GM10847 (cell line): ENCODE data around the gene CAPZB.

Source experiments
- POLR2A ChIP-seq: IDR thresholded peaks from 2 replicates; pipeline ENCODE4 v1.6.1; 2011; ENCODE audit not compliant: insufficient read length; ENCODE audit errors: extremely low read depth

The CAPZB gene

DNA sequence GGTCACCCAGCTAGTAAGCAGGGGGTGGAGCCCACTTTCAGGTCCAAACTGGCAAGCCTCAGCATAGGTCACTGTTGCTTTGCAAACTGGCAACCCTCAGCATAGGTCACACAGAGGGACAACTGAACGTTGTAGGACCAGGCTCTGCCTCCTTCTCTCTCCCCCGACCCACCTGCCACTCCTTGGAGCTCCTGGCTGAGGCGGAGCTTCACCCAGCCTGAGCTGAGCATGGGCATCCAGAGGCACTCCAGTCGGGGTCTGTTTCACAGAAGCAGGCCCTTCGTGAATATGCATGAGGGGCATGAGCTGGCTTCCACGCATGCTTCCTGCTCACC is 24.2 kb downstream of the CAPZB start:
- TF ChIP-seq POLR2A, result no peak

DNA sequence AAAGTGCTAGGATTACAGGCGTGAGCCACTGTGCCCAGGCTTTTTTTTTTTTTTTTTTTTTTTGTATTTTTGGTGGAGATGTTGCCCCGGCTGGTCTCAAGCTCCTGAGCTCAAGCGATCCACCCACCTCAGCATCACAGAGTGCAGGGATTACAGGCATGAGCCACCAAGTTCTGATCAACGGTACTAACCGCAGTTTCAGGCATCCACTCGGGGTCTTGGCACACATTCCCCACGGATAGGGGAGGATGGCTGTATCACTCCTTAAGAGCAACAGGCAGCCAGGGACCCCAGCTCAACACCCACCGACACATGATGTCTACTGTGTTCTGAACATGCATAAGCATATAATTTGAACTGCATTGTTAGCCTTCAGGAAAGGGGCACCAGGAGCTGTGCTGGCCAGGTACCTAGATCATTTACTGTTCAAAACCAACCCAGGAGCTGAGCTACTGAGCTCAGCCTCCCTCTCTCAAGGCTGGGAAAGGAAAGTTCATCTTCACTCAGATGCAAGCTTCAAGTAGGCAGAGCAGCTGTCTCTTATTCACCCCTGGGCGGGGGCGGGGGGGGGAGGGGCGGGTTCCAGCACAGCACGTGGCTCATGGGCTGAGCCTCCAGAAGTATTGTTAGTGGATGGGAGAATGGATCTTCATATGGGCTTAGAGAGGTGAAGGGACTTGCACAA is 24.7 kb downstream of the CAPZB start:
- no peak for TF ChIP-seq POLR2A

DNA sequence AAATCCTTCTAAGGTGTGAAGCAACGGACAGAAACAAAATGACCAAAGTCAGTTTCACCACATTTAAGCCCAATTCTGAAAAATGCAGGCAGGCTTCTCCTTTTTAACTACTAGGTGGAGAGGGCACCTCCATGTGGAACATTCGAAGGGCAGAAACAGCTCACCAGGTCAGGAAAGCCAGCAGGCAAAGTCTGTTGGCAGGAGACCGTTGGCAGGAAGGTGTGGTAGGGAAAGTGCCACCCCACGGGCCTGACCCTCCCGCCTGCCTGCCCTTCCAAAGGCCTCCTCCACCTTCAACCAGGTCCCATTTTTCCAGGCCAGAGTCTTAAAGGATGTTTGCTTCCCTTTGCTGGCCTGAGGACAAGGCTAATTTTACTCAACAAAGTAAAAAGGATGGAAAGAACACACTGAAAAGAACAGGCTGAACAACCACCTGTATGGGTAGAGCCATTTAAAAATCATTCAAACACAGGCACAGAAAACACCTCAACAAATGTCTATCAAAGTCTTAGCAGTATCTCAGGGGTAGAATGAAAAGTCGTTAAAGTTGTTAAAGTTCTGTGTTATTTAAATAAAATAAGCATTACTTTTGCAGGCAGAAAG is 26.4 kb downstream of the CAPZB start:
- no peak for TF ChIP-seq POLR2A

DNA sequence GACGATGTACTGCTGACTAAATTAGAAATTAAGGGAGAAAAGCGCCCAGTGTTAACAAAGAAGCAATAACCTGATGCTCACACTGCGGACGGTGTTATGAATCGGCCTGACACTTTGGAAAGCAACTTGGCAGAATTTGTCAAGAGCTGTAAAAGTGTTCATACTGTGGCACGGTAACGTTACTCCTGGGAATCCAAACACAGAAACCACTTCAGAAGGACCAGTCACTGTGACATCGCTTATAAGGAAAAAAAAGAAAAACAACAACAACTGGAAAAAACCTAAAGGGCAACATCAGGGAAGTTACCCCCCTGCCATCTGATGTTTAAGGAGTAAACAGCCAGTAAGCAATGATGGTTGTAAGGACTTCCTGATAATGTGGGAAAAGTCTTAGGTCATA is 27.7 kb downstream of the CAPZB start:
- TF ChIP-seq POLR2A, result no peak

DNA sequence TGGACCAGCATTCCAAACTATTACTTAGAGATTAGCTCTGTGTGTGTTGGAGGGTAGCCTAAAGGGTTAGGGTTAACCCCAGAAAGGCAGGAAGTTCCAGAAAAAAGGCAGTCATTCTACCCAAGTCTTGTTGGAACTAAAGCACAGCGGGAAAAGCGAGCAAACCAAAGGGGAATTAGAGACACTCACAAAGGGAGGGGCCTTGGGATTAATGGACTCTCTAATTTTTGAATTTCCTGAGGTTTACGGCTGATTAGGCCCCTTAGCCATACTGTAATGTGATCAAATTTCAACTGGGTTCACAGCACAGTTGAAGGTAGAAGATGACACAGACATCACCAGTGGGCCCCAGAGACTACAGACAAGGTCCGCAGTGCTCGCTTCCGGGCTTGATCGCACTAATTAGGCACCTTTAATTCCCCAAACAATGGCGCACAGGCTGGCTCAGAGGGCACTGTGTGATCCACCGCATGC is 28.3 kb downstream of the CAPZB start:
- TF ChIP-seq POLR2A, result no peak

DNA sequence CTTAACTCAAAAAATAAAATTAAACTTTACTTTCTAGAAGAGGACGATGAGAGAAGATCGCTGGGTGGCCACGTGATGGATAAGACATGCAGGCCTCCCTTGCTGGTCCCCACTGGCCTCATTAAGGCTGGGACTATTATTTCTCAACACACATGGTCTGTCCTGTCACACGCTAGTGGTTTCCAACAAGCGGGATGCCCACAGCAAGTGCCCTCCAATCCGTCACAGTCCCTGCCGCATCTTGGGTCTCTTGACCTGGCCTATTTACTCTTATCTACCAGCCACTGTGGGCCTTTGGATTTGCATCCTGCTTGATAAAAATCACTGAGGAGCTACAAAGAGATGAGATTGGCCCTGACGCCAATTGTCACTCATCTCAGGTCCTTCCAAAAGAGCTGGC is 30.0 kb downstream of the CAPZB start:
- no peak for TF ChIP-seq POLR2A

DNA sequence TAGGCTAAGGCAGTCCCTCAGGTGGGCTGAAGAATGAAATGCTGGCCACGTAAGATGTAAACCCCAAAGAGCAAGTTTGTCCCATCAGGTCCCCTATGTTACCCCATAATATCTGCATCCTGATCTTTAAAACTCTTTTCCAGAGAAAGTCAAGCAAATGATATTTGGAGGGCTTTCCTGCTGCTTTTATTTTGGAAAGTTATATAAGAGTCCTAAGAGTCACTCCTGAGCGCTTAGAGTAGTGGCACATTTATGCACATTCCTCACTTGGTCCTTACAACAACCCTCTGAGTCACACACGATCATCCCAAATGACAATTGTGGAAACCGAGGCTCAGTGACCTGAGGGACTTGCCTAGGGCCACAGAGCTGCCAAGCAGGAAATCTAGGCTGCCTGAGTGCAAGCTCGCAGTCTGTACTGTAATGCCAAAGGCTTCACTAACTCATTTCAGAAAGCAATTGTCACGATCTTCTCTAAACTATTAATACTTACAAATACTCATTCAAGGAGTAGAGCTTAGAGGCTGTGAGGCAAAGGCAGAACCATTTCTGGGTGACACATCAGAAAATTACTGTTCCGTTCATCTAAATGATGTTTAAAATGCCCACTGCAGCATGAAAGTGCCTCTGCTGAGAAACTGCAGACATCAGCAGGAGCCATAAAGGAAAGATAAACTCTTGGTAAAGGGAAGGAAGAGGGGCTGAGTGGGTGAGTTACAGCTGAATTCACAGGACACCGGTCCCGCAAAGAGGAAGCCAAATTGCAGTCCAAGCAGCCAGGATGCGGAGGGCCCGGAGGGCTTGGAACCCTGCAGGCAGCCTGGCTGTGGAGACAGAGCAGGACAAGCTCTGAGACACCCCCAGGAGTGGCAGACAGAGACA is 30.8 kb downstream of the CAPZB start:
- no peak for TF ChIP-seq POLR2A

DNA sequence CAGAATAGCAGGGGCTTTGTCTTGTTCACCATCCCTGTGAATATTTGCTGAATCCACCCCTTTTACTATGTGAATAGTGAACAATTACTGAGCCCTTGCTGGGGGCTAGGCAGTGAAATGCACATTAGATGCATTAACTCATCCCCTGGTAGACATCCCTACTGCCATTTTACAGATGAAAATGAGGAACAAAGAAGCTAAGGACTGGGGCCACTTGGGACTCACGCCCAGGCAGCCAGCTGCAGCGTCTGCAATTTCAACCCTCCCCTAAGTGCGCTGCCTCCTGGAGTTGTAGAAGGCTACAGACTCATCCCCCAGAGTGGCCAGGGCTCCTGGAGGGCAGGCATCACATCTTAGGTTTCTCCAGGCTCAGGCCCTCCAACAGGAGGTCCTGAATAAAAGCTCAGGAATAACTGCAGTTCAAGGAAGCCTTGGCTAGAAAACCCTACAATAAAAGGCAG is 31.6 kb downstream of the CAPZB start:
- TF ChIP-seq POLR2A, result no peak

DNA sequence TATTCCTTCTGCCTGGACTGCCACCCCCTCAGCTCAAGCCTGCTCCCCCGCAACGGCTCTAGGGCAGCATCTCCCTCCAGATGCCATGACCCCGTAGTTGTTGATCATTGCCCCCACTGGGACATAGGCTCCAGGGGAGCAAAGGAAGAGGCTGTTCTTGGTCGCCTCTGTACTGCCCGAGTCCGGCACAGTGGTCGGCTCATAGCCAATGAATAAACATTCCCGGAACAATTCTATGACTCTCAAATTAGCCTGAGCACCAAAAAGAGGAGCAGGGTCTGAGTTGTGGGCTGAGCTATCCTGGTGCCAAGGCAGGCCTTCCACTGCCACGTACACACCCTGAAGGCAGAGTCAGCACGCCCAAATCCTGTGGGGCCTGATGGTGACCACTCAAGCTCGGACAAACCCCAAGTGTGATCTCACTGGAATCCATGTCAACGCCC is 33.1 kb downstream of the CAPZB start:
- no peak for TF ChIP-seq POLR2A

DNA sequence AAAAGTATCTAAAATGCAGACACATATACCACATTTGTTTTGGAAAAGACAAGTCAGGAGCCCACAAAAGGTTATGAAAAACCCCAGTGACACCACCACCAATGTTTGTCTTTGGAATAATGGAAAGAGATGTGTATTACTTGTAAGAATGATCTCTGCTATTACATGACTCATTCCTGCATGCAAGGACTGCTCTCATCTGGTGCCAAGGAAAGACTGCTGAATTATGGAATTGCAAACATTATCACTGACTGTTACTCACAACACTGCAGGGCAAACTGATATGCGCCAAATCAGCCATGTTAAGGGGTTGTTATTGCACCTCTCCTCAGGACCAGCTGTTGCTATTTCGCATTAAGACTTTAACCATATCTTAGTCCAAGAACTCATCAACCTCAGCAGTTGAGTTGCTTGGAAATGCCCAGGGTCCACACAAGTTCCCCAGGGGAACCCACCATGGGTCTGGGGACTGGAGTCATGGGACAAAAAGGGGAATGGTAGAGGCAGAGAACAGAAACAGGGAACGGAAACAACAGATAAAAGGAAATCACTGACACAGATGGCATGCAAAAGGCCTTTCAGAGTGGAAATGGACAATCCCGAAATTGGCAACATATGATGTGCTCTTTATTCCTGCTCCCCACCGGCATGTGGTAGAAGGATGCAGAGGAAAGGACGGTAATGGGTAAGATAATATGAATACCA is 34.4 kb downstream of the CAPZB start:
- TF ChIP-seq POLR2A, result no peak

DNA sequence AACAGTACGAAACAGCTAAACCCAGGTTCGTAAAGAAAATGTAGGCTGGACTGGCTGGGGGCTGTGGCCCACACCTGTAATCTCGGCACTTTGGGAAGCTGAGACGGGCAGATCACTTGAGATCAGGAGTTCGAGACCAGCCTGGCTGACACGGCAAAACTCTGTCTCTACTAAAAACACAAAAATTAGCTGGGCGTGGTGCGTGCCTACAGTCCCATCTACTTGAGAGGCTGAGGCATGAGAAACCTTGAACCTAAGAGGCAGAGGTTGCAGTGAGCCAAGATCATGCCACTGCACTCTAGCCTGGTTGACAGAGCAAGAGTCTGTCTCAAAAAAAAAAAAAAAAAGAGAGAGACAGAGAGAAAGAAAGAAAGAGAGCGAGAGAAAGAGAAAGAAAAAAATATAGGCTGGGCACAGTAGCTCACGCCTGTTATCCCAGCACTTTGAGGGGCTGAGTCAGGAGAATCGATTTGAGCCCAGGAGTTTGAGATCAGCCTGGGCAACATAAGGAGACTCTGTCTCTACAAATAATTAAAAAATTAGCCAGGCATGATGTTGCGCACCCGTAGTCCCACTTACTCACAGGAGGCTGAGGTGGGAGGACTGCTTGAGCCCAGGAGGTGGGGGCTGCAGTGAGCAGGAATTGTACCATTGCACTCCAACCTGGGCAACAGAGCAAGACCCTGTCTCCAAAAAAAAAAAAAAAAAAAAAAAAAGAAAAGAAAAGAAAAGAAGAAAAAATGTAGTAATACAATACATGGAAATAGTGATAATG is 35.7 kb downstream of the CAPZB start:
- no peak for TF ChIP-seq POLR2A

DNA sequence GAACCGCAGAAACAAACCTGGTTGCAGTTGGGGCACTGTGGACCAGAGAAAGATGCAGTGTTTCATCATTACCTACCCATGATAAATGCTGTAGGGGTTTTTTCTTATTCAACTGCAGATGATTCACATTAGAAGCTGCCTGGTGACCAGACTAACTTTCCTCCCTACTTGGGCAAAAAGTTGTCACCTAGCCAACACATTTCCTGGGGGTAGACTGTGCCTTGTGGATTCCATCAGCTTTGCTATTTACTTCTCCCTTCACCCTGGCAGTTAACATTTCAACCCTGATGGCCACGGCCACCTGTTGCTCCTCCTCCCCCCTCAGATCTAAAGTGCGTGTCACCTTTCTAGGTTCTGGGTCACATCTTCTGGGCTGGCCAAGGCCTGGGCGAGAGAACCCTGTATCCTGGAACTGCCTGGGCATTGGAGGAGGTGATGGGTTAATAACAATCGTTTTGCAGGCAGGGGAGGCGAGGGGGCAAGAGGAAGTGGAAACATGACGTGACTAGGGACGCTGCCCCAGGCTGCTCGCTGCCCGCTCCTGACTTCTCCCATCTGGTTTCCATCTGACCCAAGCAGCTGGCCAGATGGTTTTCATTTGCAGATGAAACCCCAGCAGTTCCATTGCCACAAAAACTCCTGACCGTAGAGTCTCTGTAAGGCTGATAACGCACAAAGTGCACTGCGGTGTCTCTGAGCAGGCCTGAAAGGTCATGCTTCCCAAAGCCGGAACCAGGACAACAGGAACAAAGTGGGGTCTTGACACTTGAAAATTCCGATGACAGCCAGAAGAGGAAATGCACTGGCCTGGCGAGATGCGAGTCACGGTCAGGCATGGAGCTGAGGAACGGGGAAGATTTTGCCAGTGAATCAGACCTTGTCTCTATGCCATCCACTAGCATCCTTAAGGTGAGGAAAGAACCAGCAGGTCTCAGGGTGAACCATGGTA is 36.6 kb downstream of the CAPZB start:
- TF ChIP-seq POLR2A, result no peak

DNA sequence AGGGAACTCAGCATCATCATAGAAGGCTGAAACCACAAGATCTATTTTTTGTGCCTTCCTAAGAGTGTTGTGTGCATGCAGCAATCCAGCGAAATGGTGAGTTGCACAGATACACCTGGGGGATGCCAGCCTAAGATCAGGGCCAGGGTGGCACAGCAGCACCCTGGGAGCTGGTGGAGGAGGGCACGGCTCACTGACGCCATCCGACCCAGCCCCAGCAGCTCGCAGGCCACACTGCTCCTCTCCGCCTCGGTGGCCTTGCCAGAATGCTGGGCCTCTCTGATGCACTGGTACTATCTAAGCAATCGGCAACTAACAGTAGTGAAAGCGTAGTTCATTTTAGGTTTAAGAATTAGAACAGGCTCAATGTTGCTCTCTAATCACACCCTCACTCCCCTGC is 37.8 kb downstream of the CAPZB start:
- TF ChIP-seq POLR2A, result no peak
